ENCODE measurements around the gene UTS2. TPM values are rescaled to one million over a fixed set of nuclear protein-coding genes. Genes with fewer than 3 reads are reported as not detected.
A peak's percentile ranks its signal among the peaks of the same experiment; 100 is the strongest.

UTS2 gene
- polyA plus RNA-seq, 2 of the 4 experiments (the other 2 are of a cell fraction): not detected

GRCh38 chr1:7898962-7899361, 46.1 kb upstream of the UTS2 start:
- no peak for ATAC-seq
- Histone ChIP-seq H3K4me3 (no peak overlapping the region), H3K9me3 (no peaks in the 10 kb centered on the region), H3K4me2 (no peak overlapping the region), H3K4me1 (peaks cover 10% of the 10 kb centered on the region), H3K27ac (no peak overlapping the region)
- FAIRE-seq: no peak
- WGBS (ENCODE audit: missing lambda C conversion rate): 80% methylated on average over 5 of the region's 5 CpGs
- TF ChIP-seq CHD2 (IDR thresholded peaks at IDR 0.05; ENCODE audit: low read length, partially characterized antibody) (no peak), ZFP36 (IDR thresholded peaks at IDR 0.05; ENCODE audit: borderline replicate concordance, partially characterized antibody) (no peak)
- no peak for DNase-seq (ENCODE audit: low read depth in 1 of 2, low spot score in 1 of 2)
- ChIA-PET POLR2A (no interaction called here), CTCF (interaction anchor here (1.0 to 2.1 kb wide), 2 partner anchors 8 to 146 kb away, joined by 3 to 5 read pairs; no protein-coding TSS in a partner anchor)

- DNase-seq (ENCODE audit: low read depth in 1 of 2, low spot score in 1 of 2) (no peak), FAIRE-seq (no peak), ATAC-seq (no peak)
- H3K9me3 ChIP-seq: no peaks in the 10 kb centered on the region
- CTCF ChIA-PET: interaction anchor here (0.7 to 1.0 kb wide), 2 partner anchors 53 to 144 kb away, joined by 3 read pairs; no protein-coding TSS in a partner anchor
- H3K4me3 ChIP-seq: no peak overlapping the region
- 3% methylated on average over 1 of the region's 1 CpG for WGBS (ENCODE audit: missing lambda C conversion rate)
- peaks cover 21% of the 10 kb centered on the region for H3K4me1 ChIP-seq
- POLR2A ChIA-PET: no interaction called here
- no peak for TF ChIP-seq HDAC2 (IDR thresholded peaks at IDR 0.05)
- no peak for TF ChIP-seq KDM5A (IDR thresholded peaks at IDR 0.05)
- no peak for TF ChIP-seq RNF2 (IDR thresholded peaks at IDR 0.05; ENCODE audit: borderline replicate concordance, low read depth)
- TF ChIP-seq EHF (CRISPR knock-in tag; IDR thresholded peaks at IDR 0.05): no peak
- TF ChIP-seq JUNB (IDR thresholded peaks at IDR 0.05): no peak
- TF ChIP-seq HMGXB4 (CRISPR knock-in tag; IDR thresholded peaks at IDR 0.05; ENCODE audit: borderline replicate concordance): no peak
- no peak overlapping the region for H3K27ac ChIP-seq
- H3K4me2 ChIP-seq: no peak overlapping the region
Measured at GRCh38 chr1:7896994-7897393, 44.1 kb upstream of the UTS2 start.

GRCh38 chr1:7893529-7894180, 40.8 kb upstream of the UTS2 start:
- CTCF ChIA-PET: interaction anchor here (0.6 to 4.4 kb wide), 4 partner anchors 10 to 225 kb away, joined by 3 to 20 read pairs (median 4); no protein-coding TSS in a partner anchor

GRCh38 chr1:7891804-7892203, 38.9 kb upstream of the UTS2 start:
- ATAC-seq (no peak), DNase-seq (ENCODE audit: low read depth in 1 of 2, low spot score in 1 of 2) (no peak), FAIRE-seq (no peak)
- POLR2A ChIA-PET: no interaction called here
- CTCF ChIA-PET: interaction anchor here (1.8 to 4.4 kb wide), 2 partner anchors 12 to 223 kb away, joined by 4 to 20 read pairs; no protein-coding TSS in a partner anchor
- TF ChIP-seq NFE2L2 (conservative IDR thresholded peaks at IDR 0.05; ENCODE audit: low read length) (no peak), POLR2A (IDR thresholded peaks at IDR 0.05; ENCODE audit: low read length) (no peak)
- TF ChIP-seq, protein P1, sequence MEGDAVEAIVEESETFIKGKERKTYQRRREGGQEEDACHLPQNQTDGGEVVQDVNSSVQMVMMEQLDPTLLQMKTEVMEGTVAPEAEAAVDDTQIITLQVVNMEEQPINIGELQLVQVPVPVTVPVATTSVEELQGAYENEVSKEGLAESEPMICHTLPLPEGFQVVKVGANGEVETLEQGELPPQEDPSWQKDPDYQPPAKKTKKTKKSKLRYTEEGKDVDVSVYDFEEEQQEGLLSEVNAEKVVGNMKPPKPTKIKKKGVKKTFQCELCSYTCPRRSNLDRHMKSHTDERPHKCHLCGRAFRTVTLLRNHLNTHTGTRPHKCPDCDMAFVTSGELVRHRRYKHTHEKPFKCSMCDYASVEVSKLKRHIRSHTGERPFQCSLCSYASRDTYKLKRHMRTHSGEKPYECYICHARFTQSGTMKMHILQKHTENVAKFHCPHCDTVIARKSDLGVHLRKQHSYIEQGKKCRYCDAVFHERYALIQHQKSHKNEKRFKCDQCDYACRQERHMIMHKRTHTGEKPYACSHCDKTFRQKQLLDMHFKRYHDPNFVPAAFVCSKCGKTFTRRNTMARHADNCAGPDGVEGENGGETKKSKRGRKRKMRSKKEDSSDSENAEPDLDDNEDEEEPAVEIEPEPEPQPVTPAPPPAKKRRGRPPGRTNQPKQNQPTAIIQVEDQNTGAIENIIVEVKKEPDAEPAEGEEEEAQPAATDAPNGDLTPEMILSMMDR (IDR thresholded peaks at IDR 0.05): no peak
- Histone ChIP-seq H3K9me3 (no peaks in the 10 kb centered on the region), H3K4me1 (peaks cover 30% of the 10 kb centered on the region), H3K4me2 (no peak overlapping the region), H3K4me3 (no peak overlapping the region), H3K27ac (peak overlapping the region in 1 of 2 experiments; percentile 78; a peak in 1 of 6 replicates)
- 73% methylated on average over 5 of the region's 9 CpGs for WGBS (ENCODE audit: missing lambda C conversion rate)

More at GRCh38 chr1:7893529-7894180, 40.8 kb upstream of the UTS2 start:
- POLR2A ChIA-PET: interaction anchor here (0.6 kb wide), 1 partner anchor 105 kb away, joined by 4 read pairs; no protein-coding TSS in a partner anchor
- peak in 1 of 2 experiments; percentile 27; a peak in 1 of 4 replicates for TF ChIP-seq CEBPB (IDR thresholded peaks at IDR 0.05)
- no peak for TF ChIP-seq JUNB (IDR thresholded peaks at IDR 0.05)
- peak; percentile 40; the same call in 1 of the 2 replicates for TF ChIP-seq FOSL2 (IDR thresholded peaks at IDR 0.05)
- peak; percentile 61 for TF ChIP-seq FOSL2 (CRISPR knock-in tag; IDR thresholded peaks at IDR 0.05)
- FAIRE-seq: no peak
- WGBS (ENCODE audit: missing lambda C conversion rate): 59% methylated on average over 13 of the region's 13 CpGs
- ATAC-seq: peak; percentile 92 to 94
- no peaks in the 10 kb centered on the region for H3K9me3 ChIP-seq
- peak in 1 of 2 experiments; percentile 44 for DNase-seq (ENCODE audit: low read depth in 1 of 2, low spot score in 1 of 2)
- H3K4me3 ChIP-seq: no peak overlapping the region
- peak overlapping the region; percentile 56 to 78; a peak in 4 of 6 replicates for H3K27ac ChIP-seq
- peak overlapping the region; percentile 47 for H3K4me2 ChIP-seq
- peaks cover 25% of the 10 kb centered on the region for H3K4me1 ChIP-seq

Data from A549 (cell line).